MG63 (cell line): Measurements from ENCODE around the gene APOBEC3C. TPM values are rescaled to one million over a fixed set of nuclear protein-coding genes. Genes with fewer than 3 reads are reported as not detected.

ENCODE experiments used
- DNase-seq: peaks from one replicate; pipeline ENCODE4 v3.0.0-alpha.2; 2020
- H3K27me3 ChIP-seq: fragments of 250-450 bp; sonication (Bioruptor Pico); 2 replicates; pipeline ENCODE4 v1.5.1; 2020; ENCODE audit warnings: mild to moderate bottlenecking, moderate library complexity
- H3K36me3 ChIP-seq: fragments of 250-450 bp; sonication (Bioruptor Pico); 2 replicates; pipeline ENCODE4 v1.5.1; 2020; ENCODE audit warnings: mild to moderate bottlenecking, moderate library complexity
- H3K4me3 ChIP-seq: fragments of 250-450 bp; sonication (Bioruptor Pico); 2 replicates; pipeline ENCODE4 v1.5.1; 2020; ENCODE audit warnings: mild to moderate bottlenecking, moderate library complexity
- H3K9me3 ChIP-seq: fragments of 250-450 bp; sonication (Bioruptor Pico); 2 replicates; pipeline ENCODE4 v1.5.1; 2020; ENCODE audit warnings: mild to moderate bottlenecking, moderate library complexity
- total RNA-seq: library from RNA; depleted of rRNA; stranded (reverse); fragments of >200 nt; shearing (Covaris generic); gene quantifications from 2 replicates; pipeline ENCODE4 v1.2.3, GENCODE V29; 2014; ENCODE audit warnings: low replicate concordance; rRNA removed

Gene APOBEC3C
- total RNA-seq, 1 experiment from 2014 or later, result 2.0 TPM

- no peaks in the 10 kb centered on the region for H3K27me3 ChIP-seq
- H3K4me3 ChIP-seq, result no peak overlapping the region
- H3K36me3 ChIP-seq, result no peaks in the 10 kb centered on the region
- DNase-seq, result no peak
- H3K9me3 ChIP-seq, result no peaks in the 10 kb centered on the region
These were observed 54.2 kb downstream of the APOBEC3C start for GRCh38 chr22:39068033-39068785.

Other genes starting within 250 kb of the APOBEC3C start
- gene DNAL4, start 220.1 kb upstream of the APOBEC3C start, total RNA-seq, result 11.3 and 18.8 TPM in 2 replicates
- gene NPTXR, start 170.2 kb upstream of the APOBEC3C start, total RNA-seq, result 0.76 and 1.8 TPM in 2 replicates
- 9.1 and 18.9 TPM in 2 replicates for gene CBX6, start 142.0 kb upstream of the APOBEC3C start, total RNA-seq
- gene APOBEC3A, start 56.6 kb upstream of the APOBEC3C start, total RNA-seq, result not detected in 2 replicates
- gene APOBEC3B, start 31.9 kb upstream of the APOBEC3C start, total RNA-seq, result 3.6 and 4.5 TPM in 2 replicates
- gene APOBEC3D, start 6.9 kb downstream of the APOBEC3C start, total RNA-seq, result not detected in 2 replicates
- 0.20 TPM in 1 of 2 replicates, not detected in the other for gene APOBEC3F, start 26.6 kb downstream of the APOBEC3C start, total RNA-seq
- 0.76 TPM in 1 of 2 replicates, not detected in the other for gene APOBEC3G, start 63.0 kb downstream of the APOBEC3C start, total RNA-seq
- gene APOBEC3H, start 83.0 kb downstream of the APOBEC3C start, total RNA-seq, result not detected in 2 replicates
- gene CBX7, start 138.4 kb downstream of the APOBEC3C start, total RNA-seq, result 7.9 and 13.6 TPM in 2 replicates
- 0.13 and 0.57 TPM in 2 replicates for gene PDGFB, start 230.7 kb downstream of the APOBEC3C start, total RNA-seq